Keratinocyte (primary cell): ENCODE data around the gene GCH1.

Source experiments
- CTCF ChIP-seq, 3 experiments: IDR thresholded peaks in 1 of 3; conservative IDR thresholded peaks in 1 of 3; optimal IDR thresholded peaks in 1 of 3; 2 replicates in 2 of 3; 3 replicates in 1 of 3; pipeline versions ENCODE3 to v1.5.1; 2011; ENCODE audit warnings: low read length in 3 of 3, mild to moderate bottlenecking in 3 of 3, moderate library complexity in 2 of 3, control low read depth in 1 of 3, inconsistent platforms in 1 of 3; ENCODE audit not compliant: insufficient read depth in 2 of 3; ENCODE audit errors: extremely low read depth in 1 of 3
- EZH2 ChIP-seq: IDR thresholded peaks from one replicate; pipeline ENCODE4 v1.6.1; 2012; ENCODE audit warnings: inconsistent platforms, mild to moderate bottlenecking, low read length, moderate library complexity

- no peak for TF ChIP-seq CTCF (optimal IDR thresholded peaks at IDR 0.05 in 1 of 3, IDR thresholded peaks at IDR 0.05 in 1 of 3, conservative IDR thresholded peaks at IDR 0.05 in 1 of 3; ENCODE audit: extremely low read depth in 1 of 3, insufficient read depth in 2 of 3, low read length in 3 of 3)
- TF ChIP-seq EZH2, result no peak
These were observed 66.4 kb downstream of the GCH1 start for GRCh38 chr14:54836231-54836630.
